Kidney (tissue), 14 donors: ENCODE data around the gene UBAP1L. TPM values are rescaled to one million over a fixed set of nuclear protein-coding genes. Genes with fewer than 3 reads are reported as not detected.

ENCODE experiments used
- DNase-seq, 5 donors: peaks; one replicate each; pipeline ENCODE4 v3.0.0-alpha.2; 2013 to 2020
- FAIRE-seq: peaks from 2 replicates; lab custom pipeline; 2012; peaks lifted over from hg19 to GRCh38; lab: Jason Lieb, UNC
- H3K27ac ChIP-seq, 2 donors: one replicate each; pipeline ENCODE4 v1.7.0; 2013; ENCODE audit warnings: low read depth in 2 of 2, low read length in 2 of 2, inconsistent platforms in 1 of 2
- H3K27me3 ChIP-seq: one replicate; pipeline ENCODE4 v1.7.1; 2013; ENCODE audit warnings: low read length, inconsistent platforms; ENCODE audit not compliant: control insufficient read depth, insufficient read depth
- H3K36me3 ChIP-seq, 3 donors: one replicate each; pipeline versions ENCODE4 v1.7.0 to v1.7.1; 2013; ENCODE audit warnings: low read length in 3 of 3, control low read depth in 1 of 3, inconsistent platforms in 1 of 3; ENCODE audit not compliant: insufficient read depth in 3 of 3, control insufficient read depth in 2 of 3
- H3K4me1 ChIP-seq, 3 donors: one replicate each; pipeline versions ENCODE4 v1.7.0 to v1.7.1; 2013; ENCODE audit warnings: low read length in 3 of 3, inconsistent platforms in 1 of 3, low read depth in 1 of 3; ENCODE audit not compliant: control insufficient read depth in 2 of 3, insufficient read depth in 2 of 3
- H3K4me3 ChIP-seq, 3 donors: one replicate each; pipeline versions ENCODE4 v1.7.0 to v1.8.1; 2013; ENCODE audit warnings: low read length in 3 of 3, control low read depth in 1 of 3, inconsistent platforms in 1 of 3
- H3K9ac ChIP-seq, 3 donors: one replicate each; pipeline versions ENCODE4 v1.7.0 to v1.7.1; 2013; ENCODE audit warnings: low read length in 3 of 3, control low read depth in 1 of 3, inconsistent platforms in 1 of 3
- H3K9me3 ChIP-seq, 3 donors: one replicate each; pipeline versions ENCODE4 v1.7.0 to v1.7.1; 2013; ENCODE audit warnings: low read length in 3 of 3, control low read depth in 1 of 3, inconsistent platforms in 1 of 3; ENCODE audit not compliant: control insufficient read depth in 2 of 3, insufficient read depth in 1 of 3
- intact Hi-C: fragments of 100-400 bp; cut with DNase I; formaldehyde crosslinking; loops from one replicate; pipeline ENCODE4 v1.11.1; 2022
- polyA plus RNA-seq: library from polyadenylated mRNA; stranded (reverse); fragments of 350-450 nt; fragmentation: Illumina TruSeq; extraction: RNeasy Lipid Tissue Mini Kit (QIAGEN cat#74804); gene quantifications from one replicate; pipeline ENCODE4 v1.2.3, GENCODE V29; 2014; ENCODE audit warnings: low read depth, low replicate concordance; ENCODE audit not compliant: insufficient read depth
- total RNA-seq: library from RNA; stranded (reverse); fragmentation: NEBNext Ultra II Directional; extraction: Animal tissue kit (Norgen Biotek cat#: 25700); gene quantifications from one replicate; pipeline ENCODE4 v1.2.1, GENCODE V29; 2021
- TF ChIP-seq, protein P1 (sequence below): IDR thresholded peaks from 3 replicates; pipeline ENCODE4 v1.5.1; 2012; ENCODE audit warnings: mild to moderate bottlenecking, moderate library complexity, borderline replicate concordance; ENCODE audit not compliant: insufficient read depth; ENCODE audit errors: extremely low read depth
- donor health status: control.
- donor health status: control.
- donor health status: control.
- donor health status: control.
- donor health status: control.
- donor health status: DM: yes; HTN: yes; CAD: no.
- donor health status: Normal renal cell carcinoma (clear cell type).

UBAP1L gene
- total and polyA plus RNA-seq, 2 donors from 2014 or later: 2.1 to 5.4 TPM

DNA sequence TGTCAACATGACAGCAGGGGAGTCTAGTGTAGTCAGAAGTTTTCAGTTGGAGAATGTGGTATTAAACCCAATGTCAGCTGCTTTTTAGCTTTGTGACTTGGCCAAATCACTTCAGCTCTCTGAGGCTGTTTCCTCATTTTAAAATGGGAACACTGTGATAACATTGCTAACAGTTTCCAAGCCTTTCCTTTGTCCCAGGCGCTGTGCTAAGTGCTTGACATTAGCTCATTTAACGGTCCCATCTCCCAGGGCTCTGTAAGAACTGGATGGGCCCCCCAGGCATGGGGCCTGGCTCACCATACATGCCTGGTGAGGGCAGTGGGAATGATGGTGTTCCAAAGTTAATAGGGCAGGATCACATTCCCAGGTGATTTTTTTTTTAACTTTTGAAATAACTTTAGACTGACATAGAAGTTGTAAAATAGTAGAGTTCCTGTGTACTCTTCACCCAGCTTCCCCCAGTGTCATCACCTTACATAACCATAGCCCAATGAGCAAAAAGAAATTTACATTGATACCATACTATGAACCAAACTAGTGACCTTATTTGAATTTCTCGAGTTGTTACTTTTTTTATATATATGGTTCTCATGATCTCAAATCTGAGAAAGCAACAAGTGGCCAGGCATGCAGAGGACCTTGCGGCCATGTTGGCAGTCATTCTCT is 54.9 kb downstream of the UBAP1L start:
- Histone ChIP-seq H3K4me3 (no peak overlapping the region), H3K4me1 (peaks cover 0 to 12% (median 4%) of the 10 kb centered on the region in 3 donors), H3K9ac (no peak overlapping the region), H3K27ac (no peak overlapping the region), H3K36me3 (no peaks in the 10 kb centered on the region), H3K27me3 (no peaks in the 10 kb centered on the region), H3K9me3 (no peaks in the 10 kb centered on the region)
- DNase-seq (no peak), FAIRE-seq (no peak)
- TF ChIP-seq, protein P1, sequence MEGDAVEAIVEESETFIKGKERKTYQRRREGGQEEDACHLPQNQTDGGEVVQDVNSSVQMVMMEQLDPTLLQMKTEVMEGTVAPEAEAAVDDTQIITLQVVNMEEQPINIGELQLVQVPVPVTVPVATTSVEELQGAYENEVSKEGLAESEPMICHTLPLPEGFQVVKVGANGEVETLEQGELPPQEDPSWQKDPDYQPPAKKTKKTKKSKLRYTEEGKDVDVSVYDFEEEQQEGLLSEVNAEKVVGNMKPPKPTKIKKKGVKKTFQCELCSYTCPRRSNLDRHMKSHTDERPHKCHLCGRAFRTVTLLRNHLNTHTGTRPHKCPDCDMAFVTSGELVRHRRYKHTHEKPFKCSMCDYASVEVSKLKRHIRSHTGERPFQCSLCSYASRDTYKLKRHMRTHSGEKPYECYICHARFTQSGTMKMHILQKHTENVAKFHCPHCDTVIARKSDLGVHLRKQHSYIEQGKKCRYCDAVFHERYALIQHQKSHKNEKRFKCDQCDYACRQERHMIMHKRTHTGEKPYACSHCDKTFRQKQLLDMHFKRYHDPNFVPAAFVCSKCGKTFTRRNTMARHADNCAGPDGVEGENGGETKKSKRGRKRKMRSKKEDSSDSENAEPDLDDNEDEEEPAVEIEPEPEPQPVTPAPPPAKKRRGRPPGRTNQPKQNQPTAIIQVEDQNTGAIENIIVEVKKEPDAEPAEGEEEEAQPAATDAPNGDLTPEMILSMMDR: no peak
- intact Hi-C loops: no loop called here

DNA sequence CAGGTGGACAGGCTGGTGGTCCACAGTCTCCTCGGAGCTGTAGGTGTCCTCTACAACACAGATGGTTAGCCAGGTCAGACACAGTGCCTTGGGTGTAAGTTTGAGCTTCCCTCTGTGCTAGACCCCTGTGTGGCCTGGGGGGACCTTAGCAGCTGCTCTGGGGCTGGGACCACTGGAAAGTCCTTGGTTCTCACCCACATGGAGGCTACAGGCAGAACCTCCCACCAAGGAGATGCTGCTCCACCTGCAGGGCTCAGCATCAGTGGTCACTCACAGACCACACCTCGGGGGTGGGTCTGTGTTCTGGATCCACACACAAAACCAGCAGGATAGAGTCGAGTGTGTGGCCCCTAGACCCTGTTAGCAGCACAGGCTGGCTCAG is 55.6 kb downstream of the UBAP1L start:
- Histone ChIP-seq H3K4me1 (peaks cover 0 to 12% (median 4%) of the 10 kb centered on the region in 3 donors), H3K27ac (no peak overlapping the region), H3K9me3 (no peaks in the 10 kb centered on the region), H3K36me3 (no peaks in the 10 kb centered on the region), H3K27me3 (no peaks in the 10 kb centered on the region), H3K9ac (no peak overlapping the region), H3K4me3 (no peak overlapping the region)
- FAIRE-seq (no peak), DNase-seq (no peak)
- TF ChIP-seq, protein P1: no peak
- intact Hi-C loops: no loop called here

DNA sequence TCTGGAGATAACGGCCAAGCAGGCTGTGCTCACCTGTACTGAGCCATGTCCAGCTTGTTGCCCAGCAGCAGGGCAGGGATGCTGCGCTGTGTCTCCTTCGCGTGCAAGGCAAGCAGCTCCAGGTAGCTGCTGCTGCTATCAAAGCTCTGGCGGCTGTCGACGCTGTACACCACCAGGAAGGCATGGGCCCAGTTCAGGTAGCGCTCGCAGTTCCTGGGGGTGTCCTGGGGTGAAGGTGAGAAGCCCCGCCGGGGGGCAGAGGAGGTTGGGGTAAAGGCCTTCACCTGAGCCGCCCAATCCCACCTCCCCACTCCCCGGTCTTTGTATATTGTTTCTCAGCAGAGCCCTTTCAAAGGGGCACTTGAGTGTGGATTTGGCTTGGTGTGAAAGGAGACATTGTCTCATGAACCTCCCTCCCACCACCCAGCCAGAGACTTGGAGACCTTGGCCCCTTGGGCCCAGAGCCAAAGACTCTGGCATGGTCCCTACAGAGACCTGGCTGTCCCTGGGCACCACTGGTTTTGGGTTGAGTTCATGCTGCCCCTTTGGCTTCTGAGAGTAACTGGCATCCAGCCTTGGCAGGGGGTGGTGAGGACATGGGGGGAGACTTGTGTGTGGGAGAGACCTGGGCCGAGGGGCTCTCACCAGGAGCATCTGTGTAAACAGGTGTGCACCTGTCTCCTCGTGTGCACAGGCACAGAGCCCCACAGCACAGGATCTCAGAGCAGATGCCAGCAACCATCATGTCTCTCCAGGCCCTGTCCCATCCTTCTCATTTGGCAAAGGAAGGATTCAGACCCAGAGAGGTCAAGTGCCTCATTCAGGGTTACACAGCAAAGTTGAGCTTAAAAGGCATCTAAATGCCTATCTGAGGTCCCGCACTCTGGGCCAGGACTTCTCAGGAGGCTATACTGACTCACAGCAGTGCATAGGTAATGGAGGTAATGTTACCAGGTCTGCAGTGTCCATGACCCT is 56.3 kb downstream of the UBAP1L start:
- intact Hi-C loops: no loop called here
- H3K27ac ChIP-seq: no peak overlapping the region
- H3K9ac ChIP-seq: no peak overlapping the region
- no peaks in the 10 kb centered on the region for H3K36me3 ChIP-seq
- no peak for FAIRE-seq
- TF ChIP-seq, protein P1: no peak
- no peak for DNase-seq
- H3K27me3 ChIP-seq: no peaks in the 10 kb centered on the region
- no peak overlapping the region for H3K4me3 ChIP-seq
- H3K4me1 ChIP-seq: peaks cover 0 to 12% (median 4%) of the 10 kb centered on the region in 3 donors
- no peaks in the 10 kb centered on the region for H3K9me3 ChIP-seq
